IMR-90 (cell line): Measurements from ENCODE around the gene CCDC97. TPM values are rescaled to one million over a fixed set of nuclear protein-coding genes. Genes with fewer than 3 reads are reported as not detected.

Source experiments
- ATAC-seq: fragments of 200-7000 bp; cut with Tn5 transposase; 2 replicates; pipeline ENCODE4 v1.9.1; 2020; ENCODE audit warnings: low read depth, mild to moderate bottlenecking, moderate library complexity
- BruUV-seq: library from RNA; stranded (reverse); fragments of 400-500 nt; replicated peaks from 2 replicates; lab custom pipeline; 2021; lab: Mats Ljungman, UMichigan
- CTCF ChIA-PET: fragments of 300-600 bp; formaldehyde crosslinking; extraction: SDS; loops from one replicate; lab custom pipeline; 2021; ENCODE audit warnings: antibody characterized with exemption; lab: Yijun Ruan, JAX
- POLR2A ChIA-PET: fragments of 300-600 bp; sonication (Branson Sonifier 250); formaldehyde crosslinking; loops from one replicate; lab custom pipeline; 2022; ENCODE audit warnings: antibody characterized with exemption; ENCODE audit not compliant: unreplicated experiment; lab: Charles Lee
- DNase-seq: peaks from one replicate; pipeline ENCODE4 v3.0.0; 2013
- H2AFZ ChIP-seq: replicated peaks from 2 replicates; pipeline ENCODE3; 2013; ENCODE audit warnings: low read length, mild to moderate bottlenecking; ENCODE audit not compliant: poor library complexity
- H2AK5ac ChIP-seq: 2 replicates; pipeline ENCODE4 v1.6.1; 2013; ENCODE audit warnings: low read depth, low read length, inconsistent platforms
- H2AK9ac ChIP-seq: replicated peaks from 2 replicates; pipeline ENCODE3; 2013; ENCODE audit warnings: mild to moderate bottlenecking, low read depth, low read length, moderate library complexity; ENCODE audit not compliant: poor library complexity
- H2BK120ac ChIP-seq: 2 replicates; pipeline ENCODE4 v1.6.1; 2013; ENCODE audit warnings: low read depth, low read length, inconsistent platforms
- H2BK15ac ChIP-seq: 3 replicates; pipeline ENCODE4 v1.6.1; 2013; ENCODE audit warnings: low read depth, low read length, inconsistent platforms
- H2BK20ac ChIP-seq: 2 replicates; pipeline ENCODE4 v1.6.1; 2013; ENCODE audit warnings: low read depth, mild to moderate bottlenecking, inconsistent platforms, low read length, moderate library complexity
- H2BK5ac ChIP-seq: 2 replicates; pipeline ENCODE4 v1.6.1; 2013; ENCODE audit warnings: mild to moderate bottlenecking, low read depth, low read length, inconsistent platforms; ENCODE audit not compliant: poor library complexity, severe bottlenecking
- H3K14ac ChIP-seq: replicated peaks from 2 replicates; pipeline ENCODE4 v1.6.1; 2013; ENCODE audit warnings: low read depth, low read length, inconsistent platforms
- H3K18ac ChIP-seq: 2 replicates; pipeline ENCODE4 v1.6.1; 2013; ENCODE audit warnings: low read depth, low read length, control low read depth
- H3K23ac ChIP-seq: 2 replicates; pipeline ENCODE4 v1.6.1; 2013; ENCODE audit warnings: low read depth, low read length, inconsistent platforms
- H3K27ac ChIP-seq: 2 replicates; pipeline ENCODE4 v1.5.1; 2013; ENCODE audit warnings: mild to moderate bottlenecking, control low read depth, low read length; ENCODE audit not compliant: insufficient read depth
- H3K27me3 ChIP-seq: 2 replicates; pipeline ENCODE4 v1.6.1; 2013; ENCODE audit warnings: low read length; ENCODE audit not compliant: control insufficient read depth, insufficient read depth
- H3K36me3 ChIP-seq: 2 replicates; pipeline ENCODE4 v1.6.1; 2013; ENCODE audit warnings: low read length, mixed read lengths; ENCODE audit not compliant: control insufficient read depth, insufficient read depth
- H3K4ac ChIP-seq: 2 replicates; pipeline ENCODE4 v1.6.1; 2013; ENCODE audit warnings: low read depth, low read length, inconsistent platforms
- H3K4me1 ChIP-seq: 2 replicates; pipeline ENCODE4 v1.6.1; 2013; ENCODE audit warnings: low read length, mixed read lengths; ENCODE audit not compliant: control insufficient read depth, insufficient read depth
- H3K4me2 ChIP-seq: 2 replicates; pipeline ENCODE4 v1.6.1; 2013; ENCODE audit warnings: low read depth, mild to moderate bottlenecking, control low read depth, low read length, moderate library complexity
- H3K4me3 ChIP-seq: 2 replicates; pipeline ENCODE4 v1.5.1; 2013; ENCODE audit warnings: low read depth, mild to moderate bottlenecking, control low read depth, low read length, moderate library complexity; ENCODE audit not compliant: insufficient read depth
- H3K56ac ChIP-seq: 2 replicates; pipeline ENCODE4 v1.6.1; 2013; ENCODE audit warnings: low read length, inconsistent platforms; ENCODE audit not compliant: insufficient read depth; ENCODE audit errors: extremely low read depth
- H3K79me1 ChIP-seq, 2 experiments: 2 replicates each; pipeline ENCODE4 v1.6.1; 2013; ENCODE audit warnings: low read length in 2 of 2, inconsistent platforms in 1 of 2, low read depth in 1 of 2
- H3K9ac ChIP-seq: 2 replicates; pipeline ENCODE4 v1.6.1; 2013; ENCODE audit warnings: low read depth, low read length, control low read depth
- H3K9me1 ChIP-seq: 2 replicates; pipeline ENCODE4 v1.6.1; 2013; ENCODE audit warnings: low read length, inconsistent platforms; ENCODE audit not compliant: insufficient read depth
- H3K9me3 ChIP-seq: 2 replicates; pipeline ENCODE4 v1.6.1; 2013; ENCODE audit warnings: low read length; ENCODE audit not compliant: control insufficient read depth, insufficient read depth
- H4K20me1 ChIP-seq: 2 replicates; pipeline ENCODE4 v1.6.1; 2013; ENCODE audit warnings: low read length, inconsistent platforms; ENCODE audit not compliant: insufficient read depth
- H4K5ac ChIP-seq: 2 replicates; pipeline ENCODE4 v1.6.1; 2013; ENCODE audit warnings: mild to moderate bottlenecking, low read depth, low read length, control low read depth
- H4K8ac ChIP-seq, 2 experiments: 2 replicates each; pipeline ENCODE4 v1.6.1; 2013; ENCODE audit warnings: low read depth in 2 of 2, low read length in 2 of 2, control low read depth in 1 of 2, inconsistent platforms in 1 of 2
- H4K91ac ChIP-seq: 2 replicates; pipeline ENCODE4 v1.6.1; 2013; ENCODE audit warnings: low read depth, low read length, inconsistent platforms; ENCODE audit not compliant: insufficient read depth
- CEBPB ChIP-seq: IDR thresholded peaks from 2 replicates; pipeline ENCODE4 v1.6.1; 2012; ENCODE audit warnings: low read depth, low read length, improper control_type of control experiment
- FOS ChIP-seq: fragments of 150-350 bp; IDR thresholded peaks from 2 replicates; pipeline ENCODE4 v1.6.1; 2016; ENCODE audit warnings: low read depth, low read length
- MAFK ChIP-seq: IDR thresholded peaks from 2 replicates; pipeline ENCODE4 v1.6.1; 2012; ENCODE audit warnings: low read depth, low read length, improper control_type of control experiment
- MAZ ChIP-seq: IDR thresholded peaks from 2 replicates; pipeline ENCODE4 v1.6.1; 2012; ENCODE audit warnings: low read depth, mild to moderate bottlenecking, low read length, improper control_type of control experiment, moderate library complexity, borderline replicate concordance
- MXI1 ChIP-seq: IDR thresholded peaks from 2 replicates; pipeline ENCODE4 v1.6.1; 2012; ENCODE audit warnings: low read depth, mild to moderate bottlenecking, low read length, moderate library complexity, borderline replicate concordance
- POLR2A ChIP-seq: IDR thresholded peaks from 2 replicates; pipeline ENCODE4 v1.6.1; 2012; ENCODE audit warnings: mild to moderate bottlenecking, low read depth, low read length
- RAD21 ChIP-seq: IDR thresholded peaks from 2 replicates; pipeline ENCODE4 v1.6.1; 2012; ENCODE audit warnings: low read length, improper control_type of control experiment
- RCOR1 ChIP-seq: IDR thresholded peaks from 2 replicates; pipeline ENCODE4 v1.6.1; 2012; ENCODE audit warnings: mild to moderate bottlenecking, low read length, improper control_type of control experiment; ENCODE audit not compliant: insufficient replicate concordance
- RFX5 ChIP-seq: IDR thresholded peaks from 2 replicates; pipeline ENCODE4 v1.8.0; 2012; ENCODE audit warnings: low read depth, mild to moderate bottlenecking, low read length, moderate library complexity
- WGBS, 2 experiments: methylation state at CpG; one replicate each; pipeline versions ENCODE4 v1.1.5 to v1.1.7; 2013; ENCODE audit warnings: missing lambda C conversion rate in 2 of 2; ENCODE audit not compliant: insufficient read length in 1 of 2; ENCODE audit errors: extremely low coverage in 2 of 2; 5-methylcytosine and 5-hydroxymethylcytosine counted together
- dilution Hi-C: fragments of 300-500 bp; cut with HindIII; formaldehyde crosslinking; loops from one replicate; pipeline ENCODE4 v1.14.3; 2018; ENCODE audit warnings: low sequenced_read_pairs; ENCODE audit not compliant: unreplicated experiment
- in situ Hi-C: fragments of 300-500 bp; cut with MboI; formaldehyde crosslinking; loops from 3 replicates; pipeline ENCODE4 v1.14.3; 2019; ENCODE audit warnings: low sequenced_read_pairs, inconsistent platforms, mixed read lengths
- intact Hi-C: fragments of 100-400 bp; cut with micrococcal nuclease; formaldehyde crosslinking; loops from 2 replicates; pipeline ENCODE4 v1.10.0; 2022
- polyA plus RNA-seq, 3 experiments: library from polyadenylated mRNA; depleted of rRNA; stranded (reverse); fragments of >200 nt; gene quantifications; 2 replicates each; pipeline ENCODE4 v1.2.3, GENCODE V29; 2012; ENCODE audit warnings: low replicate concordance in 1 of 3
- total RNA-seq: library from RNA; depleted of rRNA; stranded (reverse); fragments of >200 nt; gene quantifications from 2 replicates; pipeline ENCODE4 v1.2.3, GENCODE V29; 2012
- TF ChIP-seq, protein P1 (sequence below): conservative IDR thresholded peaks from 2 replicates; pipeline ENCODE4 v1.5.1; 2012; ENCODE audit warnings: mild to moderate bottlenecking, low read depth, low read length, improper control_type of control experiment

The CCDC97 gene
- total and polyA plus RNA-seq, 2 of the 4 experiments (the other 2 are of a cell fraction): 4.1 to 11.0 TPM

DNA sequence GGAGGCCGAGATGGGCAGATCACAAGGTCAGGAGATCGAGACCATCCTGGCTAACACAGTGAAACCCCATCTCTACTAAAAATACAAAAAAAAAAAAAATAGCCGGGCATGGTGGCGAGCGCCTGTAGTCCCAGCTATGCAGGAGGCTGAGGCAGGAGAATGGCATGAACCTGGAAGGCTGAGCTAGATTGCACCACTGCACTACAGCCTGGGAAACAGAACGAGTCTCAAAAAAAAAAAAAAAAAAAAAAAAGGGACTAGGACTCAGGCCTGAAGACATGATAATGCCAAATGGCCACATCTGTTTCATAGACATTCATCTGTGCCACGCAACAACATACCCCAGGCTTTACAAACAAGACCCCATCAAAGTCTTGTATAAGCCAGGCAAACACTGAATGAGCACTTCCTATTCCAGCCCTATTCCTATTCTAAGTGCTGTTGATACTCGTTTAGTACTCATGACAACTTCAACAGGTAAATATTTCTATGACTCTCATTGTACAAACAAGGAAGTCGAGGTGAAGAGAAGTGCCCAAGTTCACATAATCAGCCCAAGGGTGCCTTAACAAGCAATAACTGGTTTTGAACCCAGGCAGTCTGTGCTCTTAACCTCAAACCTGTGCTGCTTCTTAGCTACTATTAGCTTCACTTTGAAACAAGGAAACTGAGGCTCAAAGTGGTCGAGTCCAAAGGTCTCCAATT is 52.3 kb downstream of the CCDC97 start:
- no peak overlapping the region for H2BK5ac ChIP-seq
- peaks cover 11% of the 10 kb centered on the region for H3K9me1 ChIP-seq
- no peaks in the 10 kb centered on the region for H3K9me3 ChIP-seq
- H4K91ac ChIP-seq: no peak overlapping the region
- no peak overlapping the region for H2AK9ac ChIP-seq
- H3K18ac ChIP-seq: no peak overlapping the region
- ATAC-seq (no peak), DNase-seq (no peak)
- TF ChIP-seq POLR2A (no peak), FOS (no peak), RCOR1 (no peak), CEBPB (no peak), MAZ (no peak), RFX5 (no peak), MAFK (no peak), RAD21 (no peak), MXI1 (no peak)
- TF ChIP-seq, protein P1, sequence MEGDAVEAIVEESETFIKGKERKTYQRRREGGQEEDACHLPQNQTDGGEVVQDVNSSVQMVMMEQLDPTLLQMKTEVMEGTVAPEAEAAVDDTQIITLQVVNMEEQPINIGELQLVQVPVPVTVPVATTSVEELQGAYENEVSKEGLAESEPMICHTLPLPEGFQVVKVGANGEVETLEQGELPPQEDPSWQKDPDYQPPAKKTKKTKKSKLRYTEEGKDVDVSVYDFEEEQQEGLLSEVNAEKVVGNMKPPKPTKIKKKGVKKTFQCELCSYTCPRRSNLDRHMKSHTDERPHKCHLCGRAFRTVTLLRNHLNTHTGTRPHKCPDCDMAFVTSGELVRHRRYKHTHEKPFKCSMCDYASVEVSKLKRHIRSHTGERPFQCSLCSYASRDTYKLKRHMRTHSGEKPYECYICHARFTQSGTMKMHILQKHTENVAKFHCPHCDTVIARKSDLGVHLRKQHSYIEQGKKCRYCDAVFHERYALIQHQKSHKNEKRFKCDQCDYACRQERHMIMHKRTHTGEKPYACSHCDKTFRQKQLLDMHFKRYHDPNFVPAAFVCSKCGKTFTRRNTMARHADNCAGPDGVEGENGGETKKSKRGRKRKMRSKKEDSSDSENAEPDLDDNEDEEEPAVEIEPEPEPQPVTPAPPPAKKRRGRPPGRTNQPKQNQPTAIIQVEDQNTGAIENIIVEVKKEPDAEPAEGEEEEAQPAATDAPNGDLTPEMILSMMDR: no peak
- peaks cover 7% of the 10 kb centered on the region for H3K4me1 ChIP-seq
- dilution Hi-C loops: no loop called here
- no peak overlapping the region for H3K9ac ChIP-seq
- no peak overlapping the region for H2BK120ac ChIP-seq
- H3K27ac ChIP-seq: no peak overlapping the region
- no peak overlapping the region for H2BK15ac ChIP-seq
- no peak overlapping the region for H2BK20ac ChIP-seq
- no peaks in the 10 kb centered on the region for H4K20me1 ChIP-seq
- H3K4ac ChIP-seq: no peak overlapping the region
- H4K8ac ChIP-seq: no peak overlapping the region; a peak in 1 of 4 replicates
- H3K4me3 ChIP-seq: no peak overlapping the region
- no TSS peak for BruUV-seq
- intact Hi-C loops: no loop called here
- no peak overlapping the region for H3K23ac ChIP-seq
- no peaks in the 10 kb centered on the region for H3K36me3 ChIP-seq
- 67% methylated on average over 3 of the region's 10 CpGs; no CpG with 5 or more reads in 1 of the 2 experiments for WGBS, 2 experiments
- H3K14ac ChIP-seq: no peak overlapping the region
- in situ Hi-C loops: no loop called here
- no peaks in the 10 kb centered on the region for H3K27me3 ChIP-seq
- no peak overlapping the region for H2AFZ ChIP-seq
- no peak overlapping the region for H4K5ac ChIP-seq
- H3K56ac ChIP-seq: no peak overlapping the region
- H2AK5ac ChIP-seq: no peak overlapping the region
- H3K79me1 ChIP-seq: peaks cover 21 to 42% of the 10 kb centered on the region in 2 experiments
- ChIA-PET CTCF (no interaction called here), POLR2A (no interaction called here)
- no peak overlapping the region for H3K4me2 ChIP-seq
